ENCODE measurements around the gene YWHAH. TPM values are rescaled to one million over a fixed set of nuclear protein-coding genes. Genes with fewer than 3 reads are reported as not detected.

The YWHAH gene
- total RNA-seq = 100 to 1,000 TPM; 162 to 193 TPM
- 178 TPM for polyA plus RNA-seq (2013, experiment 1 of 2)
- polyA plus RNA-seq (2013, experiment 2 of 2) = 174 TPM
- long read RNA-seq, experiment 1, transcript YWHAH-201 (2 exons, 1,825 nt) = major isoform, 95 of 115 reads
- long read RNA-seq, experiment 1, partial matches to known transcripts = 0 of 115 reads
- long read RNA-seq, experiment 1, other reads (novel, unspliced or antisense) = 19 of 115 reads
- long read RNA-seq, experiment 2, transcript YWHAH-201 (2 exons, 1,825 nt) = major isoform, 301 of 311 reads
- long read RNA-seq, experiment 2, partial matches to known transcripts = 0 of 311 reads
- long read RNA-seq, experiment 2, other reads (novel, unspliced or antisense) = 10 of 311 reads
- long read RNA-seq, experiment 3, transcript YWHAH-205 (2 exons, 1,735 nt) = minor isoform, 6 of 63 reads
- long read RNA-seq, experiment 3, transcript YWHAH-201 (2 exons, 1,825 nt) = major isoform, 56 of 63 reads
- long read RNA-seq, experiment 3, partial matches to known transcripts = 0 of 63 reads
- long read RNA-seq, experiment 3, other reads (novel, unspliced or antisense) = 1 of 63 reads
- long read RNA-seq, experiment 4, transcript YWHAH-201 (2 exons, 1,825 nt) = major isoform, 21 of 22 reads
- long read RNA-seq, experiment 4, partial matches to known transcripts = 0 of 22 reads
- long read RNA-seq, experiment 4, other reads (novel, unspliced or antisense) = 1 of 22 reads

- whole genome bisulfite sequencing, 2 experiments (ENCODE audit: insufficient coverage in 1 of 2, insufficient read length in 1 of 2) = 0 to 1% methylated on average over 30 to 86 of the region's 86 CpGs
- Histone ChIP-seq H3K36me3 (ENCODE audit: control insufficient read depth, insufficient read depth, low read length) (peaks cover 23% of the 10 kb centered on the region), H3K27ac (ENCODE audit: low read depth, low read length) (peak within 1 kb of the TSS; percentile 94), H3K4me3 (ENCODE audit: low read length) (peak within 1 kb of the TSS; percentile 98), H3K4me1 (ENCODE audit: control insufficient read depth, insufficient read depth, low read length) (no peaks in the 10 kb centered on the region), H3K27me3 (ENCODE audit: control insufficient read depth, insufficient read depth, low read length, poor library complexity, severe bottlenecking) (no peaks in the 10 kb centered on the region), H3K9ac (ENCODE audit: extremely low read depth, low read length, poor library complexity, severe bottlenecking) (peak within 1 kb of the TSS; percentile 93), H3K9me3 (ENCODE audit: control insufficient read depth, low read length) (no peaks in the 10 kb centered on the region)
- DNase-seq = peak; percentile 98
- Mint-ChIP-seq H3K27ac (peak within 1 kb of the TSS; percentile 92), H3K4me3 (no peak within 1 kb of the TSS), H3K36me3 (ENCODE audit: low read depth) (peaks cover 14% of the 10 kb centered on the region), H3K9me3 (no peaks in the 10 kb centered on the region), H3K27me3 (ENCODE audit: insufficient read depth) (peaks cover 2% of the 10 kb centered on the region), H3K4me1 (no peaks in the 10 kb centered on the region)
- TF ChIP-seq CTCF (conservative IDR thresholded peaks at IDR 0.05) = no peak
Measured at GRCh38 chr22:31943978-31944699, at the start of gene YWHAH. YWHAH (plus strand) TSS chr22:31944535; CDS start chr22:31944734, 199 bp downstream.

- H3K9ac ChIP-seq (ENCODE audit: extremely low read depth, low read length, poor library complexity, severe bottlenecking) = no peak overlapping the region
- H3K4me3 ChIP-seq (ENCODE audit: low read length) = no peak overlapping the region
- no peak for TF ChIP-seq CTCF (conservative IDR thresholded peaks at IDR 0.05)
- Mint-ChIP-seq H3K4me3 (no peak overlapping the region), H3K27me3 (ENCODE audit: insufficient read depth) (no peaks in the 10 kb centered on the region), H3K27ac (no peak overlapping the region), H3K9me3 (no peaks in the 10 kb centered on the region), H3K4me1 (peaks cover 4% of the 10 kb centered on the region), H3K36me3 (ENCODE audit: low read depth) (peaks cover 14% of the 10 kb centered on the region)
- peaks cover 4% of the 10 kb centered on the region for H3K4me1 ChIP-seq (ENCODE audit: control insufficient read depth, insufficient read depth, low read length)
- H3K27me3 ChIP-seq (ENCODE audit: control insufficient read depth, insufficient read depth, low read length, poor library complexity, severe bottlenecking) = no peaks in the 10 kb centered on the region
- H3K36me3 ChIP-seq (ENCODE audit: control insufficient read depth, insufficient read depth, low read length) = peaks cover 7% of the 10 kb centered on the region
- WGBS, 2 experiments (ENCODE audit: insufficient coverage in 1 of 2, insufficient read length in 1 of 2) = 88 to 92% methylated on average over 1 to 2 of the region's 2 CpGs
- no peak overlapping the region for H3K27ac ChIP-seq (ENCODE audit: low read depth, low read length)
- no peak for DNase-seq
- H3K9me3 ChIP-seq (ENCODE audit: control insufficient read depth, low read length) = no peaks in the 10 kb centered on the region
Measured at GRCh38 chr22:31895411-31896123, 48.8 kb upstream of the YWHAH start.

GRCh38 chr22:31896472-31896871, 47.9 kb upstream of the YWHAH start:
- peaks cover 17% of the 10 kb centered on the region for H3K36me3 Mint-ChIP-seq (ENCODE audit: low read depth)
- Histone ChIP-seq H3K36me3 (ENCODE audit: control insufficient read depth, insufficient read depth, low read length) (peaks cover 7% of the 10 kb centered on the region), H3K27ac (ENCODE audit: low read depth, low read length) (no peak overlapping the region), H3K9ac (ENCODE audit: extremely low read depth, low read length, poor library complexity, severe bottlenecking) (no peak overlapping the region), H3K27me3 (ENCODE audit: control insufficient read depth, insufficient read depth, low read length, poor library complexity, severe bottlenecking) (no peaks in the 10 kb centered on the region), H3K4me1 (ENCODE audit: control insufficient read depth, insufficient read depth, low read length) (peaks cover 4% of the 10 kb centered on the region), H3K9me3 (ENCODE audit: control insufficient read depth, low read length) (no peaks in the 10 kb centered on the region), H3K4me3 (ENCODE audit: low read length) (no peak overlapping the region)
- H3K4me3 Mint-ChIP-seq = no peak overlapping the region
- H3K4me1 Mint-ChIP-seq = peaks cover 7% of the 10 kb centered on the region
- H3K27ac Mint-ChIP-seq = no peak overlapping the region
- no peaks in the 10 kb centered on the region for H3K27me3 Mint-ChIP-seq (ENCODE audit: insufficient read depth)
- WGBS, 2 experiments (ENCODE audit: insufficient coverage in 1 of 2, insufficient read length in 1 of 2) = no CpG with 5 or more reads among the region's 1 CpG
- DNase-seq = no peak
- no peaks in the 10 kb centered on the region for H3K9me3 Mint-ChIP-seq
- TF ChIP-seq CTCF (conservative IDR thresholded peaks at IDR 0.05) = no peak
